WTC11 (cell line): Measurements from ENCODE around the gene AASDHPPT. TPM values are rescaled to one million over a fixed set of nuclear protein-coding genes. Genes with fewer than 3 reads are reported as not detected.

ENCODE experiments used
- ATAC-seq: fragments of 200-7000 bp; cut with Tn5 transposase; 2 replicates; pipeline ENCODE4 v1.10.0; 2021; ENCODE audit warnings: mild to moderate bottlenecking, moderate library complexity
- CTCF ChIA-PET: fragments of 300-600 bp; sonication (Branson Sonifier 250); formaldehyde crosslinking; loops from one replicate; lab custom pipeline; 2021; ENCODE audit warnings: antibody characterized with exemption; lab: Charles Lee
- POLR2A ChIA-PET: fragments of 350-600 bp; sonication (Branson Sonifier 250); formaldehyde crosslinking; loops from one replicate; lab custom pipeline; 2021; ENCODE audit warnings: antibody characterized with exemption; lab: Charles Lee
- DNase-seq: peaks from one replicate; pipeline ENCODE4 v3.0.0; 2021; ENCODE audit warnings: low spot score
- H3K27ac Mint-ChIP-seq: 2 replicates; pipeline ENCODE4 v1.8.0; 2021; ENCODE audit warnings: mixed read lengths
- H3K27me3 Mint-ChIP-seq: 2 replicates; pipeline ENCODE4 v1.8.0; 2021; ENCODE audit warnings: low read depth, mild to moderate bottlenecking, moderate library complexity, mixed read lengths
- H3K36me3 Mint-ChIP-seq: 2 replicates; pipeline ENCODE4 v1.8.0; 2021; ENCODE audit warnings: mixed read lengths
- H3K4me1 Mint-ChIP-seq: 2 replicates; pipeline ENCODE4 v1.8.0; 2022; ENCODE audit warnings: mixed read lengths
- H3K4me3 Mint-ChIP-seq: 2 replicates; pipeline ENCODE4 v1.8.0; 2021; ENCODE audit warnings: mild to moderate bottlenecking, moderate library complexity, mixed read lengths
- H3K9me3 Mint-ChIP-seq: 2 replicates; pipeline ENCODE4 v1.8.0; 2021; ENCODE audit warnings: mixed read lengths
- CREM ChIP-seq: sonication (generic); formaldehyde crosslinking; IDR thresholded peaks from 2 replicates; pipeline ENCODE4 v1.8.1; 2022; ENCODE audit warnings: mild to moderate bottlenecking, missing genetic modification reagents, moderate library complexity
- E2F4 ChIP-seq: sonication (generic); formaldehyde crosslinking; IDR thresholded peaks from 2 replicates; pipeline ENCODE4 v1.8.1; 2022; ENCODE audit warnings: low read depth, mild to moderate bottlenecking, moderate library complexity, missing genetic modification reagents, borderline replicate concordance
- ERG ChIP-seq: fragments of 250-450 bp; sonication (Bioruptor Pico); IDR thresholded peaks from 2 replicates; pipeline ENCODE4 v1.8.0; 2021; ENCODE audit warnings: mild to moderate bottlenecking
- JAZF1 ChIP-seq: fragments of 250-450 bp; sonication (Bioruptor Pico); IDR thresholded peaks from 2 replicates; pipeline ENCODE4 v1.9.0; 2021; ENCODE audit warnings: moderate library complexity, mild to moderate bottlenecking, inconsistent platforms
- JUN ChIP-seq: sonication (generic); formaldehyde crosslinking; IDR thresholded peaks from 2 replicates; pipeline ENCODE4 v1.8.0; 2023; ENCODE audit warnings: mild to moderate bottlenecking, missing genetic modification reagents
- KAT7 ChIP-seq: sonication (generic); formaldehyde crosslinking; IDR thresholded peaks from 2 replicates; pipeline ENCODE4 v1.8.1; 2023; ENCODE audit warnings: missing genetic modification reagents, mild to moderate bottlenecking, borderline replicate concordance
- MXD4 ChIP-seq: fragments of 250-450 bp; sonication (Bioruptor Pico); IDR thresholded peaks from 2 replicates; pipeline ENCODE4 v1.8.0; 2021; ENCODE audit warnings: mild to moderate bottlenecking, moderate library complexity, borderline replicate concordance
- NFYB ChIP-seq: sonication (generic); formaldehyde crosslinking; conservative IDR thresholded peaks from 2 replicates; pipeline ENCODE4 v1.8.0; 2022; ENCODE audit warnings: low read depth, missing genetic modification reagents
- NR2C2 ChIP-seq: sonication (generic); formaldehyde crosslinking; IDR thresholded peaks from 2 replicates; pipeline ENCODE4 v1.8.0; 2022; ENCODE audit warnings: mild to moderate bottlenecking, missing genetic modification reagents
- RORB ChIP-seq: fragments of 250-450 bp; sonication (Bioruptor Pico); IDR thresholded peaks from 2 replicates; pipeline ENCODE4 v1.9.0; 2021; ENCODE audit warnings: mild to moderate bottlenecking
- SMAD4 ChIP-seq: sonication (generic); formaldehyde crosslinking; IDR thresholded peaks from 2 replicates; pipeline ENCODE4 v1.8.0; 2022; ENCODE audit warnings: mild to moderate bottlenecking, missing genetic modification reagents
- STAT6 ChIP-seq: sonication (generic); formaldehyde crosslinking; conservative IDR thresholded peaks from 2 replicates; pipeline ENCODE4 v1.8.1; 2023; ENCODE audit warnings: mild to moderate bottlenecking, low read depth, missing genetic modification reagents, moderate library complexity
- TEAD4 ChIP-seq: sonication (generic); formaldehyde crosslinking; IDR thresholded peaks from 2 replicates; pipeline ENCODE4 v1.8.0; 2022; ENCODE audit warnings: mild to moderate bottlenecking, missing genetic modification reagents
- TP53 ChIP-seq: sonication (generic); formaldehyde crosslinking; IDR thresholded peaks from 2 replicates; pipeline ENCODE4 v1.8.1; 2023; ENCODE audit warnings: mild to moderate bottlenecking, missing genetic modification reagents
- USF1 ChIP-seq: sonication (generic); formaldehyde crosslinking; IDR thresholded peaks from 2 replicates; pipeline ENCODE4 v1.8.0; 2022; ENCODE audit warnings: mild to moderate bottlenecking, missing genetic modification reagents
- USF2 ChIP-seq: sonication (generic); formaldehyde crosslinking; IDR thresholded peaks from 2 replicates; pipeline ENCODE4 v1.8.1; 2023; ENCODE audit warnings: mild to moderate bottlenecking, missing genetic modification reagents, moderate library complexity
- ZBTB21 ChIP-seq: sonication (generic); formaldehyde crosslinking; IDR thresholded peaks from 2 replicates; pipeline ENCODE4 v1.8.1; 2023; ENCODE audit warnings: mild to moderate bottlenecking, missing genetic modification reagents, borderline replicate concordance
- ZMAT4 ChIP-seq: fragments of 250-450 bp; sonication (Bioruptor Pico); IDR thresholded peaks from 2 replicates; pipeline ENCODE4 v1.9.0; 2021; ENCODE audit warnings: mild to moderate bottlenecking
- ZNF121 ChIP-seq: sonication (generic); formaldehyde crosslinking; IDR thresholded peaks from 2 replicates; pipeline ENCODE4 v1.8.0; 2023; ENCODE audit warnings: missing genetic modification reagents
- ZNF232 ChIP-seq: sonication (generic); formaldehyde crosslinking; IDR thresholded peaks from 2 replicates; pipeline ENCODE4 v1.8.0; 2022; ENCODE audit warnings: mild to moderate bottlenecking, missing genetic modification reagents
- ZNF416 ChIP-seq: fragments of 250-450 bp; sonication (Bioruptor Pico); IDR thresholded peaks from 2 replicates; pipeline ENCODE4 v1.9.0; 2021; ENCODE audit warnings: mild to moderate bottlenecking, inconsistent platforms
- ZNF423 ChIP-seq: fragments of 250-450 bp; sonication (Bioruptor Pico); IDR thresholded peaks from 2 replicates; pipeline ENCODE4 v2.1.2; 2022; ENCODE audit warnings: mild to moderate bottlenecking, moderate library complexity
- ZNF532 ChIP-seq: fragments of 250-450 bp; sonication (Bioruptor Pico); IDR thresholded peaks from 2 replicates; pipeline ENCODE4 v1.9.0; 2021; ENCODE audit warnings: mild to moderate bottlenecking, borderline replicate concordance
- total RNA-seq: library from RNA; stranded (reverse); gene quantifications from 3 replicates; pipeline ENCODE4 v1.2.3, GENCODE V29; 2021

Gene AASDHPPT
- total RNA-seq, 1 experiment from 2014 or later, result 37.0 TPM

GRCh38 chr11:106031936-106032335 is 45.5 kb upstream of the AASDHPPT start:
- no peak for DNase-seq
- ATAC-seq, result no peak
- POLR2A ChIA-PET, result no interaction called here
- H3K27ac Mint-ChIP-seq, result no peak overlapping the region
- no peaks in the 10 kb centered on the region for H3K36me3 Mint-ChIP-seq
- H3K4me1 Mint-ChIP-seq, result peaks cover 5% of the 10 kb centered on the region; the same call in 1 of the 2 replicates
- no peak overlapping the region for H3K4me3 Mint-ChIP-seq
- TF ChIP-seq ZMAT4 (no peak), CREM (CRISPR knock-in tag) (no peak), JAZF1 (CRISPR knock-in tag) (no peak), MXD4 (CRISPR knock-in tag) (no peak), KAT7 (CRISPR knock-in tag) (no peak), USF2 (CRISPR knock-in tag) (no peak), RORB (no peak), ERG (no peak), TEAD4 (CRISPR knock-in tag) (no peak), NR2C2 (no peak)
- CTCF ChIA-PET, result no interaction called here
- H3K27me3 Mint-ChIP-seq, result no peaks in the 10 kb centered on the region; the same call in 1 of the 2 replicates
- H3K9me3 Mint-ChIP-seq, result peaks cover 8% of the 10 kb centered on the region

- TF ChIP-seq JUN (CRISPR knock-in tag) (no peak), TP53 (CRISPR knock-in tag) (no peak), NFYB (CRISPR knock-in tag) (no peak), SMAD4 (no peak), E2F4 (CRISPR knock-in tag) (no peak), ZNF416 (CRISPR knock-in tag) (no peak), ZBTB21 (CRISPR knock-in tag) (no peak), ZNF423 (CRISPR knock-in tag) (no peak), ZNF232 (no peak)
- ChIA-PET POLR2A (no interaction called here), CTCF (no interaction called here)
- no peaks in the 10 kb centered on the region for H3K9me3 Mint-ChIP-seq
- H3K27ac Mint-ChIP-seq, result no peak overlapping the region
- H3K4me1 Mint-ChIP-seq, result peaks cover 5% of the 10 kb centered on the region; the same call in 1 of the 2 replicates
- H3K36me3 Mint-ChIP-seq, result no peaks in the 10 kb centered on the region
- DNase-seq (no peak), ATAC-seq (no peak)
- no peaks in the 10 kb centered on the region; the same call in 1 of the 2 replicates for H3K27me3 Mint-ChIP-seq
- H3K4me3 Mint-ChIP-seq, result no peak overlapping the region
Measured at GRCh38 chr11:106032861-106033260, 44.6 kb upstream of the AASDHPPT start.

- Mint-ChIP-seq H3K36me3 (no peaks in the 10 kb centered on the region), H3K27ac (no peak overlapping the region), H3K4me3 (no peak overlapping the region), H3K9me3 (no peaks in the 10 kb centered on the region), H3K27me3 (no peaks in the 10 kb centered on the region), H3K4me1 (no peaks in the 10 kb centered on the region)
- ChIA-PET CTCF (no interaction called here), POLR2A (no interaction called here)
- ATAC-seq (no peak), DNase-seq (no peak)
- TF ChIP-seq USF1 (CRISPR knock-in tag) (no peak), ZNF532 (no peak), STAT6 (CRISPR knock-in tag) (no peak), SMAD4 (no peak), TEAD4 (CRISPR knock-in tag) (no peak), ZNF232 (no peak), ZNF121 (no peak)
Measured at GRCh38 chr11:106043540-106043939, 33.9 kb upstream of the AASDHPPT start.
